Epithelial cell of esophagus (primary cell): ENCODE results near the gene ELF4.

Experiments
- DNase-seq: peaks from one replicate; pipeline ENCODE4 v3.0.0; 2010; ENCODE audit warnings: low read depth
- H3K4me3 ChIP-seq: 2 replicates; pipeline ENCODE4 v1.5.1; 2011; ENCODE audit warnings: mild to moderate bottlenecking, low read length, control low read depth
- CTCF ChIP-seq: IDR thresholded peaks from 2 replicates; pipeline ENCODE4 v1.5.1; 2011; ENCODE audit warnings: low read depth, mild to moderate bottlenecking, low read length, control low read depth, inconsistent platforms; ENCODE audit not compliant: insufficient read depth; ENCODE audit errors: missing control alignments

Gene ELF4

GRCh38 chrX:130025256-130025655 is 85.0 kb downstream of the ELF4 start:
- no peak overlapping the region for H3K4me3 ChIP-seq
- no peak for TF ChIP-seq CTCF
- DNase-seq, result no peak

- TF ChIP-seq CTCF, result no peak
- no peak overlapping the region for H3K4me3 ChIP-seq
- peak; percentile 69 for DNase-seq
These were observed 86.2 kb downstream of the ELF4 start for GRCh38 chrX:130024127-130024526.

- DNase-seq, result no peak
- TF ChIP-seq CTCF, result no peak
- no peak overlapping the region for H3K4me3 ChIP-seq
These were observed 89.5 kb downstream of the ELF4 start for GRCh38 chrX:130020661-130021324.

GRCh38 chrX:130018143-130018542 is 92.2 kb downstream of the ELF4 start:
- TF ChIP-seq CTCF, result no peak
- no peak for DNase-seq
- H3K4me3 ChIP-seq, result no peak overlapping the region

GRCh38 chrX:130015181-130015580 is 95.1 kb downstream of the ELF4 start:
- H3K4me3 ChIP-seq, result no peak overlapping the region
- DNase-seq, result no peak
- TF ChIP-seq CTCF, result no peak
